Daoy (cell line): ENCODE data around the gene WBP1L. TPM values are rescaled to one million over a fixed set of nuclear protein-coding genes. Genes with fewer than 3 reads are reported as not detected.
"Not testable (repeated sequence)": the region's sequence is repeated elsewhere in the genome, so short reads cannot be mapped to it uniquely, and the experiment has no call there.

Experiments
- DNase-seq: peaks from one replicate; pipeline ENCODE4 v3.0.0-alpha.2; 2015; ENCODE audit warnings: low read depth
- total RNA-seq: library from RNA; depleted of rRNA; stranded (reverse); fragments of >200 nt; shearing (Covaris generic); gene quantifications from 2 replicates; pipeline ENCODE4 v1.2.3, GENCODE V29; 2014

Gene WBP1L
- total RNA-seq, 1 experiment from 2014 or later: 10.9 TPM

DNA sequence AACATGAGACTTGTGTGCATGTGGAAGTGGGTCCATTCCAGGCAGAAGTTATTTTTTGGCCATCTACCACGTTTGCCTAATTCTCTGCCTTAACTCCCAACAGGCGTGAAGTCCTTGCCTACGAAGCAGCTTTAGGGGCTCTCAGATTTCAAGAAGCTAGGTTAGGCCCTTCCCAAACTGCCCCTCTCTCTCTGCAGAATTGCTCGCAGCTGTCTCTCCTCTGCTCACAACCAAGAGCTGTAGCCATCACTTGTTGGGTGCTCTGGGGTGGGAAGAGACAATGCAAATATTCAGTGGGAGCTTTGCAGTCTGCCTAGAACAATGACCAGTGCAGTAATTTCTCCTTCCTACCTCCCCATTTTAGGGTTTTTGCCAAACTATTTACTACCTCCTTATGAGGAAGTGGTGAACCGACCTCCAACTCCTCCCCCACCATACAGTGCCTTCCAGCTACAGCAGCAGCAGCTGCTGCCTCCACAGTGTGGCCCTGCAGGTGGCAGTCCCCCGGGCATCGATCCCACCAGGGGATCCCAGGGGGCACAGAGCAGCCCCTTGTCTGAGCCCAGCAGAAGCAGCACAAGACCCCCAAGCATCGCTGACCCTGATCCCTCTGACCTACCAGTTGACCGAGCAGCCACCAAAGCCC is 68.6 kb downstream of the WBP1L start:
- DNase-seq: no peak

DNA sequence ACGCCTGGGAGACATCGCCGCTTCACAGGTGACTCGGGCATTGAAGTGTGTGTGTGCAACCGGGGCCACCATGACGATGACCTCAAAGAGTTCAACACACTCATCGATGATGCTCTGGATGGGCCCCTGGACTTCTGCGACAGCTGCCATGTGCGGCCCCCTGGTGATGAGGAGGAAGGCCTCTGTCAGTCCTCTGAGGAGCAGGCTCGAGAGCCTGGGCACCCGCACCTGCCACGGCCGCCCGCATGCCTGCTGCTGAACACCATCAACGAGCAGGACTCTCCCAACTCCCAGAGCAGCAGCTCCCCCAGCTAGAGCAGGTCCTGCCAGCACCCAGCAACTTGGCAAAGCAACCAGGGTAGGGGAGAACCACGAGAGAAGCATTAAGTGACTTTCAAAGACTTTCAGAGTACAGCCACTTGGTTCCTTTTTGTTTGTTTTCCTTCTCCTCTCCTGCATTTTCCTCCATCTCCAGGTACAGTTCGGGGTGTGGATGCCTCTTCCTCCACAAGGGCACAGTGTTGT is 69.3 kb downstream of the WBP1L start:
- DNase-seq: no peak

DNA sequence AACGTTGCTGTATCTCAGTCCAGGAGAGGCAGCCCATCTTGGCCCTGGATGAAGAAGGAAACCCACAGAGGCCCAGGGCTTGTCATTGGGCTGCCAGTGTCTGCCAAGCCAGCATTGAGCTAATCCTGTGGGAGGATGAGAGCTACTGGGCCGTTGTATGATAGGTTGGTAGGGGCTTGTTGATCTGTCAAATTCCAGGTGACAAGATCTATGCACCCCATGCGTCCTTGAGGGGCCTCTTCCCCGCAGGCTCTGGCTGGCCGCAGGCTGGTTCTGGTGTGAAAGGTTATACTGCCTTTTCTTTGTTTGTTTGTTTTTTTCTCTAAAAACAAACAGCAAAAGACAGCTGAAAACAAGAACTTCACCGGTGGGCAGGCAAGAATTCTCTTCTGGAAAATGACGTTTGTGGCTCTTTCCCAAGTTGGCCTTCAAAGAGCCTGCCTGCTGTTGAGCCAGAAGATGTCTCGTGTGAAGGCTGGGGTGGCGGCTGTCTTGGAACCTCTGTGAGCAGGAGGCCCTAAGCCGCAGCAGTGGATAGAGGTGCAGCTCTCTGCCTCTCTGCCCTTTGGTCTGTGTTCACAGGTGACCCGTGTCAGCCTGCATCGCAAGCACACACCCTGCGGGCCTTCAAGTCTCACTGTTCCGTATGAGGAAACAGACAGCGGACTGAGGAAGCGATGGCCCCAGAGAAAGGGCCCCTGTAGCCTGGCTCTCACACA is 70.1 kb downstream of the WBP1L start:
- no peak for DNase-seq

DNA sequence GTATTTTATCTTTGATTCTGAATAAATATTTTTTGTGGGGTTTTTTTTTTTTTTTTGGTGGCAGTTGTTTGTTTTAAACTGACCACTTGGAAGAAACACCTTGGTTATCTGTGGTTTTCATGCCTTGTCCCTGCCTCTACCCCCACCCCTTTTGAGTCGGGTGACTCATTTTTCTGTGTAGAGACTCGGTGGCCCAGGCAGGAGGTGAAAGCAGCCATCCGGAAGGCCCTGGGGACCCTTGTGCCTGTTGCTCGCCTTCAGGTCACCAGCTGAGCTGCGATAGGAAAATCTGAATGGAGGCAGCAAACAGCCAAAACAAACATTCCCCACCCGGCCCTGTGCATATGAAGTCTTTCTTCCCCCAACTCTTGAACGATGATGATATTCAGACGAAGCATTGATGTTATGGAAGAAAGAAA is 70.7 kb downstream of the WBP1L start:
- DNase-seq: peak; percentile 36

DNA sequence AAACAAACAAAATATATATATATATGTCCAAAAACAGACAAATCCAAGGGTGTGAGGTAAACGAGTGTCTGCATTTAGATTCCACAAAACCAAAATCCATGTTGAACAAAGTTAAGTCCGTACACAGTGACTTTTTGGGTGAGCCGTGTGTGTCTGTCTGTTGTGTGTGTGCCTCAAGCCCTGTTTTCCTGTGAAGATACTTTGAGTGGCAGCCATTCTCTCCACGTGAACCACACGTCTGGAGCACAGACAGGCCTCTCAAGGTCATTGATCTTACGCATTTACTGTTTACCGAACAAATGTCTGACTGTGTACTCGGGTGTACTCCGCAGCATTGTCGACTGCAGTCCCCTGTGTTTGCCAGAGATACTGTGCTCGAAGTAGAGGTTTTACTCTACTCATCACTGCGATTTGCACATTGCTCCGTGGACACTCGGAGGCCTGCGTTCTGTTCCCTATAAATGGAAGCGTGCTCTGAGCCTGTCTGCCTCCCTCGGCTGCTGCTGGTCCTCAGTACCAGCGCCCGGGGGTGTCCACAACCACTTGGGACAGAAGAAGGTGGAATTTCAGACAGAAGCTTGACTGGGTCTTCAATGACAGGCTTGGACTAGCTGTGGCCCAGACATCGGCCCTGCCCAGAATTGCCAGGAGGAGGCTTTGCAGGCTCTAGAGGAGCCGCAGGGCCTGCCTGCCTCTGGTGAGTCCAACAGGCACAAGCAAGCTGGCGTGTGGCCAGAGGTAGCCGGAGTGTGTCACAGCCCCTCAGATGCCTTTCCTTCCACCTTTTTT is 71.3 kb downstream of the WBP1L start:
- DNase-seq: peak; percentile 80

DNA sequence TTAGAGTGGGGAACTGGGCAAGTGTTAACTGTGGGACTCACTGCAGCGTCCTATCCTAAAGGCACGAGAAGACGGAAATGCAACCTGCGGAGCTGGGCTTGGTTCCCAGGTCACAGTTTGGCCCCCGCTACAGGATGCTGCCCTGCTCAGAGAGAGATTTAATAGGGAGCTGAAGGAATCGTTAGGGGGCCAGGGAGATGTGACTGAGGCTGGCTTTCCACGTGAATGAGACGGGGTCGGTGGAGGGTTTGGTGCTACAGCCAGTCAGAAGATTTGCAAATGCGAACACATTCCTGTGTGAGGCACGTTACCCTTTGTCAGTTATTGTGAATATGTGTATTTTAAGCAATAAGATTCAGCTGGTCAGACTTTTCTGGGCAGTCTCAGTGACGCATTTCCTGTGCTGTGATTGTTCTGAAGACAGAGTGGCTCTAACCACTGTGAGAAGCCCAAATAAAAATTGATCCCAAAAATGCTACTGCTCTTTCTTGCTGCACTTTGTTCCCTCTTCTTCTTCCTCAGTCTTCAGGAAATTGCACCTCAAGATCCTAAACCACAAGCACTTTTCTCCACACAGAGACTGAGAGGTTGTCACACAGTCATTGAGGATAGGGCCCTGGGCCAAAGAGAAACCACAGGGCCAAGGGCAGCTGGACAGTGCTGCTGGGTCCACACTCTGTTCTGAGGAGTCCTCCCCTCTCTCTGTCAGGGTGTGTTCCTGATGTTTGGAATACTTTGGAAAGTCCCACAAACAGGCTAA is 72.2 kb downstream of the WBP1L start:
- DNase-seq: peak; percentile 27

DNA sequence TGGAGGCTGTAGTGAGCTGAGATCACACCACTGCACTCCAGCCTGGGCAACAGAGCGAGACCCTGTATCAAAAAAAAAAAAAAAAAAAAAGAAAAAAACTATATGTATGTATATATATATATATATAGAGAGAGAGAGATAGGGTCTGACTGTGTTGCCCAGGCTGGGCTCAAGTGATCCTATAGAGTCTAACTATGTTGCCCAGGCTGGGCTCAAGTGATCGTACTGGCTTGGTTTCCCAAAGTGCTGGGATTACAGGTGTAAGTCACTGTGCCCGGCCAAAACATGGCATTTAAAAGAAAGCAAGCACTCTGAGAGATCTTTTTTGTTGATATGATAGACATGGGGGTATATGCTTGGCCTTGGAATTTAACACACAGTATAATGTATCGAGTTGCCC is 73.4 kb downstream of the WBP1L start:
- no peak for DNase-seq

DNA sequence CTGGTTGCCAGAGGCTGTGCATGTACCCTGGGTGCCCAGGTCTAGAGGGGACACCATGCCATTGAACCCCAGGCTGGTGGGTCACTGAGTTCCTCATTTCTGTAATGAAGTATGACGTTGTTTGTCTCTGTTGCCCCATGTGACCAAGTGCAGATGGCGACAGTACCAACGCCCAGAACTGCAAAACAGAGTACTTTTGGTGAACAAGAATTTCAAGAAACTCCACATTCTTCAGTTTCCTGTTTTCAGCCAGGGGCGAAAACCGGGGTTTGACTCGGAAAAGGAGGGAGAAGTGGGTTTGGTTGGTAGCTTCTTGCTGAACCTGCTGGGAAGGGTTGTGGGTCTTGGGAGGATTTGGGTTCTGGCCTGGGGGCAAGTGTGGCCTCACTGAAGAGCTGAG is 75.3 kb downstream of the WBP1L start:
- no peak for DNase-seq

DNA sequence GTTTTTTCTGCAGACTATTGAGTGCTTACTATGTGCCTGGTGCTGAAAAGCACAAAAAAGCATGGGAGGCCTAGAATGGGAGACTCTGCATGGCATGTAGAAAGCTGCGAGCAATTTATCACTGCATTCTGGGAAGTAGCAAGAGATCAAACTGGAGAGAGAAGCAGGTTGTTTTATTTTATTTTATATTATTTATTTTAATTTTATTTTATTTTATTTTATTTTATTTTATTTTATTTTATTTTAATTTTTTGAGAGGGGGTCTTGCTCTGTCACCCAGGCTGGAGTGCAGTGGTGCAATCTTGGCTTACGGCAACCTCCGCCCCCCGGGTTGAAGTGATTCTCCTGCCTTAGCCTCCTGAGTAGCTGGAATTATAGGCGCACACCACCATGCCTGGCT is 76.3 kb downstream of the WBP1L start:
- not testable (repeated sequence) for DNase-seq

DNA sequence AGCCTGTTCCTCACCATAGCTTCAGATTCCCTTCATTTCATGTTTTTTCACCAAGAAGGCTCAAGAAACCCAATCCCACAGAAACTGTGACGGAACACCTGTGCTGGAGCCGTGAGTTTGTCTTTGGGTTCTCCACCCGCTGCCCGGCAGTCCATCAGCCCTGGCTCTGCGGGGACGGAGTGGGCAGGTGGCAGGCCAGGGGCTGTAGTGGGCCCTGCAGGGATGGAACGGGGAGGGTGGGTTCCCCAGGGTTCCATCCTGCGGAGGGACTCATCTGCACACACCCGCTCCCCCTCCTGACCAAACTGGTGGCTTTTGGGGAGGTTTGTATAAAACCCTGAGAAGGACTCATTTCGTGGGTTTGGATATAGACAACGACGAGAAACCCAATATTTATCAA is 78.5 kb downstream of the WBP1L start:
- no peak for DNase-seq

DNA sequence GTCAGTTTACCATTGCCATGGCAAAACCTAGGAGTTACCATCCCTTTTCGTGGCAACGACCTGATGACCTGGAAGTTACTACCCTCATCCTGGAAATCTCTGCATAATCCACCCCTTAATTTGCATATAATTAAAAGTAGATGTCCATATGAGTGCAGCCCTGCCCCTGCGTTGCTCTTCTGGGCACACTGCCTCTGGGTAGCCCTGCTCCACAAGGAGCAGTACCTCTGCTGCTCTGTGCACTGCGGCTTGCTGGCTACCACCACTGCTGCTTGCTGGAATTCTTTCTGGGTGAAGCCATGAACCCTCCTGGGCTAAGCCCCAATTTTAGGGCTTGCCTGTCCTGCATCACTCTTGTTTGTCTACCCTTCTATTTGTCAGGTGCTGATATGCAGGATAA is 80.9 kb downstream of the WBP1L start:
- no peak for DNase-seq

DNA sequence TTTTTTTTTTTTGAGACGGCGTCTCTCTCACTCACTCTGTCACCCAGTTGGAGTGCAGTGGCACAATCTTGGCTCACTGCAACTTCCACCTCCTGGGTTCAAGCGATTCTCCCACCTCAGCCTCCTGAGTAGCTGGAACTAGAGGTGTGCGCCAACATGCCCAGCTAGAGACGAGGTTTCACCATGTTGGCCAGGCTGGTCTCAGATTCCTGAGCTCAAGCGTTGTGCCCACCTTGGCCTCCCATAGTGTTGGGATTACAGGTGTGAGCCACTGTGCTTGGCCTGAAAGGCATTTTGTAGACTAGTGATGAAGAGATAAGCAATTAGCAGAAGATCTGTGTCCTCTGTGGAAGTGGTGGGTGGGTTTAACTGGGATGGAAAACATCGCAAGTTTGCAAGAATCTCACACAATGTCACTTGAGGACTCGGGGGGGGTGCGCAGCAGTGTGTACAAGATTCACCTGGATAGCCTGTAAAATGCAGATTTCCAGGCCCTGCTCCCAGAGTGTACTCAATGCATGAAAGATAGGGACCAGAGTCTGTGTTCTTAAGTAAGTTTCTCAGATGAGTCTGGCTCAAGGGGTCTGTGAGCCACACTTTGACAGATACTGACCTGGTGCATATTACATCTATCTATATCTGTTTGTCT is 82.5 kb downstream of the WBP1L start:
- DNase-seq: no peak

DNA sequence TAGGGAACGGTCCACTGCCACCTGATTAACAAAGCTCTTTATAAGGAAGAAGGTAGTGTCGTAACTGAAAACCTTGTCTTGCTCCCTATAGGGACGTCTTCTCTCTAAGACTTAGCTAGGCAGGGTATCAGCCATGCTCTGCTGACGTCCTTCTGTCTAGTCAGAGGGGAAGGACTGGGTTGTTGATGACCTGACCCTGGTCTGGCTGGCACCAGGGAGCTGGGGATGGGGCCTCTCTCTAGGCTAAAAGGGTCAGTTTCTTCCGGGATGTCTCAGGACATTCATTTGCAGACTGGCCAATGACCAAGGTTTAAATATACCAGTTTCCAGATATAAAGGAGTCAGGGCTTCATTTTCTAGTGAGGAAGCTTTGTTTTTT is 83.8 kb downstream of the WBP1L start:
- no peak for DNase-seq

DNA sequence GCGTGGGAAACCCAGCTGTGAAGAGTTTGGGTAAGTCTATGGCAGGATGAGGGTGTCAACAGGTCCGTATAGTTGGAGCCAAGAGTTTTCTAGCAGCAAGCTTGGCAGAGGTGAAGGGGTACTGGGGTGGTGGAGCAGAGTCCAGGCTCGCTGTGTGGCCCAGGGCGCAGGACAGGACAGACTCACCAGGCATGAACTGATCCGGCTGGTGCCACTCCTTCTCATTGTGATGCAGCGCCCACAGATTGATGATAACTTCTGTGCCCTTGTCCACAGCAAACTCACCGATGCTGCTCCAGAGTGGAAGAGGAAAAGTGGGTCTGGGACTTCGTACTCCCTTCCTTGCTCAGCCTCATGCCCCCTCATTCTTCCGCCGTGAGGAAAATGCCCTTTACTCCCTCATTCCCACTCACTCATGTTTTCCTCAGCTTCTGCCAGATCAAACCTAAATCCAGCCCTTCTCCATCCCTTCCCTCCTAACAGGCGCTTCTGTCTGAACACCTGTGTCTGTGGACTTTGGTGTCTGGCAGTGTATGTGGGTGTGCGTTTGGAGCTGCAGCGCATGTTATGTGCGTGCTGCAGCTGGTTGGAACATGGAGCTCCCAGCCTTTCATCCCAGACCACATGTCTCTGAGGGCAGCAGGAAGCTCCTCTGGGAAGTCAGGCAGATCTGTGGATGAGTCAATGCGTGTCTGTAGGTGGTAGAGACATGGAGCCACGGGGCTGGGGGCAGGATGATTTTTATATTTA is 87.7 kb downstream of the WBP1L start:
- no peak for DNase-seq

DNA sequence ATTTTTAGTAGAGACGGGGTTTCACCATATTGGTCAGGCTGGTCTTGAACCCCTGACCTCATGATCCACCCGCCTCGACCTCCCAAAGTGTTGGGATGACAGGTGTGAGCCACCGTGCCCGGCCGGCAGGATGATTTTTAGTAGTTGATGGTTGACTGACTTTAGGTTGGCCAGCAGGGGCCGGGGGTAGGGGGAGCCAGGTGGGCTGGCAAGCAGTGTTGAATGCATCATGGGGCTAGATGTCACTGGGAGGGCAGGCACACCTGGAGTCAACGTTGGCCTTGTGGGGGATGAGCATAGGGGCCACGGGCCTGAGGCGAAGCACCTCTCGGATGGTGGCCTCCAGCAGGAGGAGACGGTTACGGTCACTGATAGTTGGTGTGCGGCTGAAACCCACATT is 88.5 kb downstream of the WBP1L start:
- no peak for DNase-seq

DNA sequence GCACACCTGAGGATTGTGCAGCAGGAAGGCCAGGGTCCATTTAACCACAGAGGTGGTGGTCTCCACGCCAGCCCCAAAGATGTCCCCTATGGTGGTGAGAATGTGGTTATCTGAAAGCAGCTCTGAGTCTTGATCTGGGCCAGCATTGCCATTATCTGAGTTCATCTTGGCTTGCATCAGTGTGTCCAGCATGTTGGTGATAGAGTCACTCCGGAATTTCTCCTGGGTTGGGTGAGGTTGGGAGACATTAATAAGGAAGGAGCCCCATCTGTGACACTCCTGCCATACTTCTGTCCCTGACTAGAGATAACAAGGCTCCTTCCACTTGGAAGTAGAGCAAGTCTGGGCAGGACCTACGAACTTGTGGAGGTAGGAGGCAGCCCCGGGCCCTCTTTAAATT is 89.2 kb downstream of the WBP1L start:
- no peak for DNase-seq

DNA sequence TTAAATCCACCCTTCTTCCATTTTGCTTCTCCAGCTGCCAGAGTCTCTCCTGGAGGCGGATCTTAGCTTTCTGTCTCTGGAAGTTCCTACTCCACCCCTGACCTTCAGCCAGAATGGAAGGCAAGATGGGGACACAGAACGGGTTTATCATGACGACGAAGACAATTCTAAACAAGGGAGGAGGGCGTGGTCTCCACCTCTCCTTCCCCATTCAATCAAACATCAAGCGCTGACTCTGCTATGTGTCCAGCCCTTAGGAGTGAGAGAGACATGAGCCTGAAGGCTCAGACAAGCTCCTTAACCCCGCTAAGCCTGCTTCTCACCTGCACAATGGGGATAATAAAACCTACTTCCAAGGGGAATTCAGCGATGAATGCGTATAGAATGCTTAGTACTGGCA is 90.4 kb downstream of the WBP1L start:
- DNase-seq: no peak

DNA sequence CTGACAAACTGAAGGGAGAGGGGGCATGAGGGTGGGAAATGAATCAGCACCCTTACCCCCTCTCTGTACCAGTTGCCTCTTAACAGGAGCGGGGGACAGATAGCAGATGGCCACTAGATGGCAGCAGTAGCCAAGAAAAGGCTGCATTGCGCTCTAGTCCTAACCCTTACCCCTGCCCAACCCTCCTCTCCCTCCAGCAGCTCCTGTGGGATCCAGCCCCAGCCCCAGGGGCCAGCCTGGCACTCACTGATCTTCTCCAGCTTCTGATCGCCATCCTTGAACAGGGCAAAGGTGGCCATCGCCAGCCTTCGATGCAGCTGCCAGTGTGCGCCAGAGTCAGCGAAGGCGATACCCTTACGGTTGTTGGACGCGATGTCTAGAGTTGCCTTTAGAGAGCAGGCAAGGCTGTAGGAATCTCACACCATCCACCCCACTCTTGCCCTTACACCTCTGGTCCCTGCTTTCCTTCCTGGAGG is 91.3 kb downstream of the WBP1L start:
- peak; percentile 65 for DNase-seq

DNA sequence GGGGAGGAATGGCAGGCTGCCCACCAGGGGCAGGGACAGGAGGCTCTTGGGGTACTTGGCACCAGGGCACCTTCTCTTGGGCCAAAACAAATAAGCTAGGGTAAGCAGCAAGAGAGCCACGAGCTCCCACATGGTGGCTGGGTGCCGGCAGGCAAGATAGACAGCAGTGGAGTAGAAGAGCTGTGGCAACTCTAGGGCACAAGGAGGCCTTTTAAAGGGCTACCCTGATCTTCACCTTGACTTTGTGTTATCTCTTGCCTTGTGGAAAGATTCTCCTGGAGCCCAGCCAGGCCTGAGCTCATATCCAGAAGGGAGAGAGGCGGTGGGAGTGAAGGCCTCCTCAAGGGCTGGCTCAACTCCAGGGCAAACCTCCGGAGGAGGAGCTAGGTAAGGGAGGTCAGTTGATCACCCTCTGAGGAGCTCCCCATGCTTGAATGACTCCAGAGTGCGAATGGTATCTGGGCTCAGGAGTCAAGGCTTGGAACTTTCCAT is 93.5 kb downstream of the WBP1L start, which contains the start of gene CYP17A1:
Gene CYP17A1, minus strand, starts transcription at position 184 of the 492 bp plus-strand sequence. Its CDS starts 52 bp downstream, at position 132.
- no peak for DNase-seq

DNA sequence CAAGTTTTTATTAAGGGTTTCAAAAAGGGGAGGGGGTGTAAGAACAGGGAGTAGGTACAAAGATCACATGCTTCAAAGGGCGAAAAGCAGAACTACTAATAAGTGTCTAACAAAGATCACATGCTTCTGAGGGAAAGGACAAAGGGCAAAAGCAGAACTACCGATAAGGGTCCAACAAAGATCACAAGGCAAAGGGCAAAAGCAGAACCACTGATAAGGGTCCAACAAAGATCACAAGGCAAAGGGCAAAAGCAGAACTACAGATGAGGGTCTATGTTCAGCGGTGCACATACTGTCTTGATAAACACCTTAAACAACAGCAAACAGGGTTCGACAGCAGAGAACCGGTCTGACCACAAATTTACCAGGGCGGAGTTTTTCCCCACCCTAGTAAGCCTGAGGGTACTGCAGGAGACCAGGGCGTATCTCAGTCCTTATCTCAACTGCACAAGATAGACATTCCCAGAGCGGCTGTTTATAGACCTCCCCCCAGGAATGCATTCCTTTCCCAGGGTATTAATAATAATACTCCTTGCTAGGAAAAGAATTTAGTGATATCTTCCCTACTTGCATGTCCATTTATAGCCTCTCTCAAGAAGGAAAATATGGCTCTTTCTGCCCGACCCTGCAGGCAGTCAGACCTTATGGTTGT is 94.7 kb downstream of the WBP1L start:
- not testable (repeated sequence) for DNase-seq
